HFFc6 (cell line): Measurements from ENCODE around the gene FXN. TPM values are rescaled to one million over a fixed set of nuclear protein-coding genes. Genes with fewer than 3 reads are reported as not detected.

Source experiments
- DNase-seq: peaks from one replicate; pipeline ENCODE4 v3.0.0-alpha.2; 2018
- H3K27ac Mint-ChIP-seq: 2 replicates; pipeline ENCODE4 v1.8.0; 2020; ENCODE audit warnings: mild to moderate bottlenecking, mixed read lengths
- H3K27me3 Mint-ChIP-seq: 2 replicates; pipeline ENCODE4 v1.8.0; 2021; ENCODE audit warnings: mild to moderate bottlenecking, moderate library complexity, mixed read lengths; ENCODE audit not compliant: insufficient read depth
- H3K36me3 Mint-ChIP-seq: 2 replicates; pipeline ENCODE4 v1.8.0; 2021; ENCODE audit warnings: low read depth, mixed read lengths
- H3K4me1 Mint-ChIP-seq: 2 replicates; pipeline ENCODE4 v1.8.0; 2020; ENCODE audit warnings: low read depth, mixed read lengths
- H3K4me3 Mint-ChIP-seq: 2 replicates; pipeline ENCODE4 v1.8.0; 2020; ENCODE audit warnings: mild to moderate bottlenecking, moderate library complexity, mixed read lengths
- H3K9me3 Mint-ChIP-seq: 2 replicates; pipeline ENCODE4 v1.8.0; 2020; ENCODE audit warnings: mild to moderate bottlenecking, mixed read lengths
- CTCF ChIP-seq: fragments of 200-600 bp; sonication (generic); IDR thresholded peaks from 2 replicates; pipeline ENCODE4 v1.5.0; 2021; ENCODE audit warnings: antibody characterized with exemption, mild to moderate bottlenecking
- total RNA-seq, 6 experiments: library from RNA; stranded (reverse); fragmentation: NEBNext Ultra II Directional; extraction: Animal tissue kit (Norgen Biotek cat#: 25700); gene quantifications; 2 replicates in 1 of 6; 3 replicates in 5 of 6; pipeline ENCODE4 v1.2.3, GENCODE V29; 2021

Gene FXN
- total RNA-seq, 6 experiments from 2014 or later, result 17.3 to 22.3 (median 18.5) TPM

DNA sequence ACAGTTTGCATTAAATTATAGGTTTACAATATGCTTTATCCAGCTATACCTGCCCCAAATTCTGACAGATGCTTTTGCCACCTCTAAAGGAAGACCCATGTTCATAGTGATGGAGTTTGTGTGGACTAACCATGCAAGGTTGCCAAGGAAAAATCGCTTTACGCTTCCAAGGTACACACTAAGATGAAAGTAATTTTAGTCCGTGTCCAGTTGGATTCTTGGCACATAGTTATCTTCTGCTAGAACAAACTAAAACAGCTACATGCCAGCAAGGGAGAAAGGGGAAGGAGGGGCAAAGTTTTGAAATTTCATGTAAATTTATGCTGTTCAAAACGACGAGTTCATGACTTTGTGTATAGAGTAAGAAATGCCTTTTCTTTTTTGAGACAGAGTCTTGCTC lies 41.0 kb downstream of the FXN start:
- DNase-seq, result no peak
- no peak overlapping the region for H3K4me3 Mint-ChIP-seq
- peaks cover 1% of the 10 kb centered on the region; the same call in 1 of the 2 replicates for H3K27me3 Mint-ChIP-seq
- H3K9me3 Mint-ChIP-seq, result no peaks in the 10 kb centered on the region
- H3K4me1 Mint-ChIP-seq, result peaks cover 8% of the 10 kb centered on the region; the same call in 1 of the 2 replicates
- 0 out of 2 replicates have a peak, but pooled peaks cover 5% of the 10 kb centered on the region for H3K36me3 Mint-ChIP-seq
- no peak overlapping the region for H3K27ac Mint-ChIP-seq
- no peak for TF ChIP-seq CTCF

DNA sequence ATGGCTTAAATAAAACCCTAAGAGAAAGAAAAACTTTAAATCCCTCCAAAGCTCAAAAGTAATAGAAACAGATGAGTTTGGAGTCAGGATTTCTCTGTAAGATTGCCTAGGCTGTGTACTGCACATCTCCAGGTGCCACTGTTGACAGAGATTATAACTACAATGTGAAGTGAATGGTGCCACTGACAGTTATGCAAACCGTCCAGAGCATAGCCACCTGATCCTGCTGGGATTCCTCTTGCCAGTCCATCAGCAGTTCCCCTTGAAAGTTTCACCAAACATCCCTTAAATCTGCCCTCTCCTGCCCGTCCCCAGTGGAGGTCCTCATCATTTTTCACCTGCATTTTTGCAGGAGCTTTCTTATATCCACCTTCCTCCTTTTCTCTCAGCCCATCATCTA lies 42.5 kb downstream of the FXN start:
- Mint-ChIP-seq H3K4me3 (no peak overlapping the region), H3K27ac (no peak overlapping the region), H3K9me3 (no peaks in the 10 kb centered on the region), H3K36me3 (0 out of 2 replicates have a peak, but pooled peaks cover 5% of the 10 kb centered on the region), H3K27me3 (peaks cover 1% of the 10 kb centered on the region; the same call in 1 of the 2 replicates), H3K4me1 (peaks cover 8% of the 10 kb centered on the region; the same call in 1 of the 2 replicates)
- DNase-seq, result no peak
- TF ChIP-seq CTCF, result no peak

DNA sequence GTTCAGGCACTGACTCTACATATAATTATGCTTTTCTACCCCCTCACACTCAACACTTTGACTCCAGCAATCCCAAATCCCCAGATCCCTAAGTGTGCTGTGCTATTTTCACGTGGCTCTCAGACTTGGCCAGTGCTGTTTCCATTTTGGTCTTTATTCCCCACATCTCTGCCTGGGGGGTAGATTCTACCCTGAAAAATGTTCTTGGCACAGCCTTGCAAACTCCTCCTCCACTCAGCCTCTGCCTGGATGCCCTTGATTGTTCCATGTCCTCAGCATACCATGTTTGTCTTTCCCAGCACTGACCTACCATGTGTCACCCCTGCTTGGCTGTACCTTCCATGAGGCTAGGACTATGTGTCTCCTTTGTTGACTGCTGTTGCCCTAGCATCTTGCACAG lies 43.0 kb downstream of the FXN start:
- DNase-seq, result no peak
- Mint-ChIP-seq H3K27me3 (peaks cover 1% of the 10 kb centered on the region; the same call in 1 of the 2 replicates), H3K27ac (no peak overlapping the region), H3K9me3 (no peaks in the 10 kb centered on the region), H3K36me3 (0 out of 2 replicates have a peak, but pooled peaks cover 5% of the 10 kb centered on the region), H3K4me1 (peaks cover 8% of the 10 kb centered on the region; the same call in 1 of the 2 replicates), H3K4me3 (no peak overlapping the region)
- no peak for TF ChIP-seq CTCF

- 0 out of 2 replicates have a peak, but pooled peaks cover 5% of the 10 kb centered on the region for H3K36me3 Mint-ChIP-seq
- peaks cover 8% of the 10 kb centered on the region; the same call in 1 of the 2 replicates for H3K4me1 Mint-ChIP-seq
- peaks cover 1% of the 10 kb centered on the region; the same call in 1 of the 2 replicates for H3K27me3 Mint-ChIP-seq
- TF ChIP-seq CTCF, result no peak
- H3K4me3 Mint-ChIP-seq, result no peak overlapping the region
- DNase-seq, result no peak
- H3K27ac Mint-ChIP-seq, result no peak overlapping the region
- no peaks in the 10 kb centered on the region for H3K9me3 Mint-ChIP-seq
Observed at GRCh38 chr9:69079186-69079585, 43.6 kb downstream of the FXN start.

GRCh38 chr9:69081261-69081660 lies 45.7 kb downstream of the FXN start:
- Mint-ChIP-seq H3K4me3 (no peak overlapping the region), H3K27me3 (peaks cover 1% of the 10 kb centered on the region; the same call in 1 of the 2 replicates), H3K9me3 (no peaks in the 10 kb centered on the region), H3K27ac (no peak overlapping the region), H3K36me3 (0 out of 2 replicates have a peak, but pooled peaks cover 5% of the 10 kb centered on the region), H3K4me1 (peaks cover 16% of the 10 kb centered on the region)
- no peak for TF ChIP-seq CTCF
- DNase-seq, result no peak
